Karpas-422 (cell line): ENCODE measurements around the gene KRT2. TPM values are rescaled to one million over a fixed set of nuclear protein-coding genes. Genes with fewer than 3 reads are reported as not detected.

Experiments used
- DNase-seq: peaks from one replicate; pipeline ENCODE4 v3.0.0-alpha.2; 2015
- H2AFZ ChIP-seq: fragments of 200-600 bp; sonication (generic); 2 replicates; pipeline ENCODE4 v1.6.1; 2014; ENCODE audit warnings: antibody characterized with exemption, low read length, mixed read lengths
- H3K27ac ChIP-seq: fragments of 200-600 bp; sonication (generic); 2 replicates; pipeline ENCODE4 v1.5.1; 2014; ENCODE audit warnings: mild to moderate bottlenecking, low read length, moderate library complexity
- H3K27me3 ChIP-seq: fragments of 200-600 bp; sonication (generic); 2 replicates; pipeline ENCODE4 v1.6.1; 2014; ENCODE audit warnings: low read length, mixed read lengths
- H3K36me3 ChIP-seq: fragments of 200-600 bp; sonication (generic); 2 replicates; pipeline ENCODE4 v1.6.1; 2014; ENCODE audit warnings: low read length, mixed read lengths; ENCODE audit not compliant: insufficient read depth
- H3K4me1 ChIP-seq: fragments of 200-600 bp; sonication (generic); 2 replicates; pipeline ENCODE4 v1.6.1; 2014; ENCODE audit warnings: mild to moderate bottlenecking, low read length, mixed read lengths
- H3K4me2 ChIP-seq: fragments of 200-600 bp; sonication (generic); 2 replicates; pipeline ENCODE4 v1.6.1; 2014; ENCODE audit warnings: low read length, low read depth, mild to moderate bottlenecking; ENCODE audit not compliant: poor library complexity, severe bottlenecking
- H3K4me3 ChIP-seq: fragments of 200-600 bp; sonication (generic); 2 replicates; pipeline ENCODE4 v1.5.1; 2014; ENCODE audit warnings: mild to moderate bottlenecking, antibody characterized with exemption, low read length, mixed read lengths
- H3K79me2 ChIP-seq: fragments of 200-600 bp; sonication (generic); 2 replicates; pipeline ENCODE4 v1.6.1; 2014; ENCODE audit warnings: mild to moderate bottlenecking, low read length, mixed read lengths
- H3K9ac ChIP-seq: fragments of 200-600 bp; sonication (generic); 2 replicates; pipeline ENCODE4 v1.6.0; 2014; ENCODE audit warnings: low read length
- H3K9me2 ChIP-seq: fragments of 200-600 bp; sonication (generic), shearing (Covaris generic); replicated peaks from 2 replicates; pipeline ENCODE4 v1.6.0; 2014; ENCODE audit warnings: mild to moderate bottlenecking, low read length, moderate library complexity; ENCODE audit not compliant: insufficient read depth
- H3K9me3 ChIP-seq: fragments of 300-700, 200-600 bp; sonication (generic); 2 replicates; pipeline ENCODE4 v1.6.1; 2014; ENCODE audit warnings: low read length, mixed read lengths
- H4K20me1 ChIP-seq: fragments of 200-600 bp; sonication (generic); 2 replicates; pipeline ENCODE4 v1.6.1; 2014; ENCODE audit warnings: mild to moderate bottlenecking, antibody characterized with exemption, low read length, low read depth; ENCODE audit not compliant: insufficient read depth
- total RNA-seq: library from RNA; depleted of rRNA; stranded (reverse); fragments of >200 nt; shearing (Covaris generic); gene quantifications from 2 replicates; pipeline ENCODE4 v1.2.3, GENCODE V29; 2014; ENCODE audit warnings: low replicate concordance

The KRT2 gene
- total RNA-seq, 1 experiment from 2014 or later = not detected

DNA sequence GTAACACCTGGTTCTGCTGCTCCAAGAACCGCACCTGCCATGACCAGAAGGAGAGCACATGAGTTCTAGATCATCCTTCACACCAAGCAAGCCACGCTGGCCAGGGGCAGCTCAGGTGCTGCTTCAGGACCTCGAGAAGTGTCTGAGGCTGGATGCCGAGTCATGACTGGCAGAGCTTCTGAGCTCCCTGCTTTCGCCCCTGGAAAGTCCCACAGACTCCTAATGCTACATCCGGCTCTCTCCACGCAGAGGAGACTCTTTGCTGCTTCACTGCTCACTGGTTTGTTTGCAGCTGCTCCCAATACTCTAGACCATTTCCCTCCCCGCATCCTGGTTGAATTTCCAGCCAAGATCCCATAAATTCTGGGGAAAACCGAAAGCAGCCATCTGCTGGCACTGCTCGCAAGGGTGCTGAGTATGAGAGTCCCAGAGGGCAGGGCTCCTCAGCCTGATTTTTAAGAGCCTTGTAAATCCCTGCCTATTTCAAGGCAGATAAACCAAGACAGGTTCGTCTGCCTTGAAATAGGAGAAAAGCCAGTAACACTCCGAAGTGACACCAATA is 1.4 kb downstream of the KRT2 start:
- H3K27ac ChIP-seq = no peak overlapping the region
- no peak for DNase-seq
- H3K36me3 ChIP-seq = no peaks in the 10 kb centered on the region
- H3K4me1 ChIP-seq = no peaks in the 10 kb centered on the region
- no peak overlapping the region for H2AFZ ChIP-seq
- H3K4me2 ChIP-seq = no peak overlapping the region
- no peak overlapping the region for H3K4me3 ChIP-seq
- H3K79me2 ChIP-seq = no peaks in the 10 kb centered on the region
- no peaks in the 10 kb centered on the region for H4K20me1 ChIP-seq
- no peaks in the 10 kb centered on the region for H3K27me3 ChIP-seq
- no peaks in the 10 kb centered on the region for H3K9me2 ChIP-seq
- H3K9ac ChIP-seq = no peak overlapping the region
- no peaks in the 10 kb centered on the region for H3K9me3 ChIP-seq

- Histone ChIP-seq H3K4me1 (no peaks in the 10 kb centered on the region), H4K20me1 (no peaks in the 10 kb centered on the region), H3K9ac (no peak overlapping the region), H3K4me2 (no peak overlapping the region), H3K27me3 (no peaks in the 10 kb centered on the region), H3K9me2 (no peaks in the 10 kb centered on the region), H3K36me3 (no peaks in the 10 kb centered on the region), H3K9me3 (no peaks in the 10 kb centered on the region), H3K4me3 (no peak overlapping the region), H3K27ac (no peak overlapping the region), H3K79me2 (no peaks in the 10 kb centered on the region), H2AFZ (no peak overlapping the region)
- no peak for DNase-seq
These were observed 2.9 kb downstream of the KRT2 start for GRCh38 chr12:52649066-52649465.

DNA sequence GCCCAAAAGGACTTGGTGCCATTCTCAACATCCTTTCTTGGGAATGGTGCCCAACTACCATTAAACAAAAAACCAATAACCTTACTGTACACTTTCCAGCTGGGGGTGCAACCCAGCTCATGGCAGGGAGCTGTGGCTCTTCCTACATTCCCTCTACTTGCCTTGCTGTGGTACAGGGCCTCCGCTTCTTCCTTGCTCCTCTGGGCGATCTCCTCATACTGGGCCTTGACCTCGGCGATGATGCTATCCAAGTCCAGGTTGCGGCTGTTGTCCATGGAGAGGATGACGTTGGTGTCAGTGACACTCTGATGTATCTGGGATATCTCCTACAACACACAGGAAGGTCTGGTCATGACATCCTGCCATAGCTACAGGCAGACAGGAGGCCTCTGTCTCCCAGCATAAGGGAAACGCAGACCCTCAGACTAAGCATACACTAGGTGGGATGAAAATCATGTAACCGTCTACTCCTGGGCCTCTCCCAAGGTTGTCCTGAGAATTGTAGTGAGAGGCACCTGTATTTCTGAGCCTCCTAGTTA is 3.9 kb downstream of the KRT2 start:
- Histone ChIP-seq H3K9me2 (no peaks in the 10 kb centered on the region), H2AFZ (no peak overlapping the region), H3K4me1 (no peaks in the 10 kb centered on the region), H3K36me3 (no peaks in the 10 kb centered on the region), H3K9ac (no peak overlapping the region), H3K9me3 (no peaks in the 10 kb centered on the region), H3K79me2 (no peaks in the 10 kb centered on the region), H4K20me1 (no peaks in the 10 kb centered on the region), H3K4me2 (no peak overlapping the region), H3K27ac (no peak overlapping the region), H3K4me3 (no peak overlapping the region), H3K27me3 (no peaks in the 10 kb centered on the region)
- DNase-seq = no peak

GRCh38 chr12:52647601-52648000 is 4.4 kb downstream of the KRT2 start:
- no peak for DNase-seq
- Histone ChIP-seq H3K27ac (no peak overlapping the region), H3K4me3 (no peak overlapping the region), H3K79me2 (no peaks in the 10 kb centered on the region), H3K4me2 (no peak overlapping the region), H2AFZ (no peak overlapping the region), H3K4me1 (no peaks in the 10 kb centered on the region), H3K36me3 (no peaks in the 10 kb centered on the region), H3K9ac (no peak overlapping the region), H4K20me1 (no peaks in the 10 kb centered on the region), H3K9me2 (no peaks in the 10 kb centered on the region), H3K27me3 (no peaks in the 10 kb centered on the region), H3K9me3 (no peaks in the 10 kb centered on the region)

GRCh38 chr12:52646613-52647012 is 5.4 kb downstream of the KRT2 start:
- H3K9me3 ChIP-seq = no peaks in the 10 kb centered on the region
- H3K4me3 ChIP-seq = no peak overlapping the region
- DNase-seq = no peak
- H4K20me1 ChIP-seq = no peaks in the 10 kb centered on the region
- H3K36me3 ChIP-seq = no peaks in the 10 kb centered on the region
- no peak overlapping the region for H2AFZ ChIP-seq
- no peak overlapping the region for H3K27ac ChIP-seq
- H3K9ac ChIP-seq = no peak overlapping the region
- H3K27me3 ChIP-seq = no peaks in the 10 kb centered on the region
- no peaks in the 10 kb centered on the region for H3K9me2 ChIP-seq
- H3K4me1 ChIP-seq = no peaks in the 10 kb centered on the region
- no peak overlapping the region for H3K4me2 ChIP-seq
- H3K79me2 ChIP-seq = no peaks in the 10 kb centered on the region

DNA sequence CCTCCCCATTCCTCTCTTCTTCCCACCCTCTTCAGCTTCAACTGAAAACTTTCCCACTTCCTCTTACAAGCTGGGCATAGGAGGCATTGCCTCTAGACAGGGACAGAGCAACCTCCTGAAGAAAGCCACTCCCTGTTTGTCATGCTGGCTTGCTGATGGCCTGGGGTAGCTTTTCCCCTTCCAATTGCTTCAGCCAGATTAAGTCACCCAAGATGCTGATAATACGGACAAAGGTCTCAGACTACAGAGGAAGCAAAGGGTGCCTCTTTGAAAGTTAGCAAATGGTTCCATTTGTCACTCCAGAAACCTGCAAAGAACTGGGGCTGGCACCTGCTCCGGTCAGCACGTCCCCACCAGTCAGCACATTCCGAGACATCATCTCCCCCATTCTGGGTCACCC is 6.0 kb downstream of the KRT2 start:
- no peak overlapping the region for H3K4me3 ChIP-seq
- H4K20me1 ChIP-seq = no peaks in the 10 kb centered on the region
- no peak overlapping the region for H3K9ac ChIP-seq
- no peaks in the 10 kb centered on the region for H3K9me3 ChIP-seq
- H2AFZ ChIP-seq = no peak overlapping the region
- no peaks in the 10 kb centered on the region for H3K36me3 ChIP-seq
- H3K4me2 ChIP-seq = no peak overlapping the region
- no peaks in the 10 kb centered on the region for H3K4me1 ChIP-seq
- no peak for DNase-seq
- H3K27ac ChIP-seq = no peak overlapping the region
- no peaks in the 10 kb centered on the region for H3K79me2 ChIP-seq
- no peaks in the 10 kb centered on the region for H3K9me2 ChIP-seq
- no peaks in the 10 kb centered on the region for H3K27me3 ChIP-seq

DNA sequence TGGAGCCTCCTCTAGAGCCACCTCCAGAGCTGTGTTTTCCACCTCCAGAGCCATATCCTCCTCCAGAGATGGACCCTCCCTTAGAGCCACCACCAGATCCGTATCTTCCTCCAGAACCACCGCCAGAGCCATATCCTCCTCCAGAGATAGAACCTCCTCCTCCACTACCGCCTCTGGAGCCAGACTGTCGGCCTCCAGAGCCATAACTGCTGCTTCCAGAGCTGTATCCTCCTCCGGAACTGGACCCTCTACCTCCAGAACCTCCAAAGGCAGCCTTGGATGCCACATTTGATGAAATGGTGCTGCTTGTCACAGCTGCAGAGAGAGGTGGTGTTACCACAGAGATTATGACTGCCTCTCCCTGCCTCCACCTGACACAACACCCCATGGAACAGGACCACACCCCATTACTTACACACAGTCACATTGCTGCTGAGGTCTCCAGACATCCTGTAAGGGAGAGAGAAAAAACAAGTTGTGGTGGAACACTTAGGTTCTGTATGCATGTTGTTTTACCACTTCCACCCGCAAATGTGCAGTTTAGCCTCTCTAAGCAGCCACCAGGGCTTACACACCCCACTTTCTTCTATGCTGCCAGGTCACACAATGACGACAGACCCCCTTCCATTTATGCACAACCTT is 6.8 kb downstream of the KRT2 start:
- H3K4me1 ChIP-seq = no peaks in the 10 kb centered on the region
- no peaks in the 10 kb centered on the region for H3K9me3 ChIP-seq

DNA sequence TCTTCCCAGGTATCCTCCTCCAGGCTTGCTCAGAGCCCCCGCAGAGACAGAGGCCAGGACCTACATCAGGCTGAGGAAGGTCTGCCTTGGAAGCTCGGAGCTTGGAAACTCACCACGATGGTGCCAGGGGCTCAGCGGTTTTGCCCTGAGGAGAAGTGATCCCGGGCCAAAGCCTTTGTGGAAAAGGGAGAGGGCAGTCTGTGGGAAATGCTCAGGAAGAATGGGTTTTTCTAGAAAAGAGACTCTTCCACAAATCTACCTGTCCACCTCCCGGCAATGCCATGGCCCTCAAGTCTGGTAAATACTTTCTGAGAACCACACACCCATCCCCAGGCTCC is 8.0 kb downstream of the KRT2 start:
- Histone ChIP-seq H3K27ac (no peak overlapping the region), H3K4me2 (no peak overlapping the region), H3K9me3 (no peaks in the 10 kb centered on the region), H3K9ac (no peak overlapping the region), H4K20me1 (no peaks in the 10 kb centered on the region), H3K36me3 (no peaks in the 10 kb centered on the region), H3K9me2 (no peaks in the 10 kb centered on the region), H3K27me3 (no peaks in the 10 kb centered on the region), H3K4me3 (no peak overlapping the region), H3K79me2 (no peaks in the 10 kb centered on the region), H3K4me1 (no peaks in the 10 kb centered on the region), H2AFZ (no peak overlapping the region)
- no peak for DNase-seq

More for the DNA sequence above, 6.8 kb downstream of the KRT2 start:
- H3K9me2 ChIP-seq = no peaks in the 10 kb centered on the region
- no peak overlapping the region for H3K27ac ChIP-seq
- H3K79me2 ChIP-seq = no peaks in the 10 kb centered on the region
- no peaks in the 10 kb centered on the region for H3K27me3 ChIP-seq
- H4K20me1 ChIP-seq = no peaks in the 10 kb centered on the region
- no peak overlapping the region for H3K4me2 ChIP-seq
- H3K4me3 ChIP-seq = no peak overlapping the region
- H3K36me3 ChIP-seq = no peaks in the 10 kb centered on the region
- H2AFZ ChIP-seq = no peak overlapping the region
- DNase-seq = no peak
- no peak overlapping the region for H3K9ac ChIP-seq
